ENCODE measurements around the gene SAFB2. TPM values are rescaled to one million over a fixed set of nuclear protein-coding genes. Genes with fewer than 3 reads are reported as not detected.

Gene SAFB2
- total and polyA plus RNA-seq, 2 of the 13 experiments (the other 11 are each of a cell fraction or from before 2014, with no cell fraction given): 11.2 to 31.5 TPM

- intact Hi-C loops (cut with micrococcal nuclease; ENCODE audit: unreplicated experiment) (no loop called here), in situ Hi-C loops (cut with HindIII; ENCODE audit: extremely low pct_ligation_motif_present, low pct_unique_long_range_greater_than_20kb) (no loop called here)
- no TSS peak for BruUV-seq (replicated peaks)
- no peaks in the 10 kb centered on the region for H3K27me3 ChIP-seq (ENCODE audit: control insufficient read depth in 1 of 2, insufficient read depth in 2 of 2, low read length in 2 of 2)
- WGBS (ENCODE audit: low lambda C conversion rate): 96% methylated on average over 5 of the region's 5 CpGs
- CTCF ChIA-PET (ENCODE audit: low intra/inter-chr PET ratio, low total read pairs): no interaction called here
- H4K20me1 ChIP-seq (ENCODE audit: insufficient read depth, low read length): no peaks in the 10 kb centered on the region
- no peak overlapping the region for H2AFZ ChIP-seq (ENCODE audit: low read length)
- peaks cover 1% of the 10 kb centered on the region for H3K79me2 ChIP-seq (ENCODE audit: insufficient read depth, low read length)
- peaks cover 33 to 74% of the 10 kb centered on the region in 2 experiments for H3K36me3 ChIP-seq (replicated peaks in 1 of 2; ENCODE audit: control insufficient read depth in 1 of 2, insufficient read depth in 2 of 2, low read length in 2 of 2)
- no peak for FAIRE-seq
- ATAC-seq: no peak
- no peaks in the 10 kb centered on the region for H3K9me3 ChIP-seq (ENCODE audit: low read length)
- POLR2A ChIA-PET: interaction anchor here (1.8 kb wide), 1 partner anchor 33 kb away, joined by 5 read pairs; the partner anchor contains the start of genes SAFB and SAFB2
- H3K4me2 ChIP-seq (ENCODE audit: low read depth, low read length): no peak overlapping the region
- DNase-seq (ENCODE audit: low spot score): no peak
- H3K27ac ChIP-seq (ENCODE audit: extremely low read length, insufficient read depth, low read length): no peak overlapping the region
- no peak overlapping the region for H3K4me3 ChIP-seq (replicated peaks in 1 of 3; ENCODE audit: insufficient read depth in 1 of 3, low read depth in 2 of 3, low read length in 3 of 3)
- H3K9ac ChIP-seq (ENCODE audit: insufficient read depth, low read depth, low read length): no peak overlapping the region
- TF ChIP-seq POLR2AphosphoS5 (IDR thresholded peaks at IDR 0.05; ENCODE audit: low read depth, low read length) (no peak), ASH2L (IDR thresholded peaks at IDR 0.05; ENCODE audit: insufficient read length, low read depth, low read length) (no peak), ZNF660 (CRISPR knock-in tag; IDR thresholded peaks at IDR 0.05; ENCODE audit: borderline replicate concordance, low read depth) (no peak), IRF2 (CRISPR knock-in tag; IDR thresholded peaks at IDR 0.05) (no peak), RBM22 (optimal IDR thresholded peaks at IDR 0.05; ENCODE audit: low read length) (peak; percentile 22)
- TF ChIP-seq, protein P1, sequence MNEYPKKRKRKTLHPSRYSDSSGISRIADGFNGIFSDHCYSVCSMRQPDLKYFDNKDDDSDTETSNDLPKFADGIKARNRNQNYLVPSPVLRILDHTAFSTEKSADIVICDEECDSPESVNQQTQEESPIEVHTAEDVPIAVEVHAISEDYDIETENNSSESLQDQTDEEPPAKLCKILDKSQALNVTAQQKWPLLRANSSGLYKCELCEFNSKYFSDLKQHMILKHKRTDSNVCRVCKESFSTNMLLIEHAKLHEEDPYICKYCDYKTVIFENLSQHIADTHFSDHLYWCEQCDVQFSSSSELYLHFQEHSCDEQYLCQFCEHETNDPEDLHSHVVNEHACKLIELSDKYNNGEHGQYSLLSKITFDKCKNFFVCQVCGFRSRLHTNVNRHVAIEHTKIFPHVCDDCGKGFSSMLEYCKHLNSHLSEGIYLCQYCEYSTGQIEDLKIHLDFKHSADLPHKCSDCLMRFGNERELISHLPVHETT (CRISPR knock-in tag; conservative IDR thresholded peaks at IDR 0.05): no peak
- no peaks in the 10 kb centered on the region for H3K4me1 ChIP-seq (ENCODE audit: insufficient read depth, low read length)
These were observed 32.4 kb upstream of the SAFB2 start for GRCh38 chr19:5654931-5655330.

GRCh38 chr19:5652261-5652660, 29.7 kb upstream of the SAFB2 start:
- no TSS peak for BruUV-seq (replicated peaks)
- Histone ChIP-seq H3K27ac (ENCODE audit: extremely low read length, insufficient read depth, low read length) (no peak overlapping the region), H3K9me3 (ENCODE audit: low read length) (no peaks in the 10 kb centered on the region), H3K79me2 (ENCODE audit: insufficient read depth, low read length) (peaks cover 1% of the 10 kb centered on the region), H3K9ac (ENCODE audit: insufficient read depth, low read depth, low read length) (no peak overlapping the region), H3K36me3 (replicated peaks in 1 of 2; ENCODE audit: control insufficient read depth in 1 of 2, insufficient read depth in 2 of 2, low read length in 2 of 2) (peaks cover 30 to 81% of the 10 kb centered on the region in 2 experiments), H4K20me1 (ENCODE audit: insufficient read depth, low read length) (no peaks in the 10 kb centered on the region), H2AFZ (ENCODE audit: low read length) (no peak overlapping the region), H3K27me3 (ENCODE audit: control insufficient read depth in 1 of 2, insufficient read depth in 2 of 2, low read length in 2 of 2) (no peaks in the 10 kb centered on the region), H3K4me1 (ENCODE audit: insufficient read depth, low read length) (no peaks in the 10 kb centered on the region), H3K4me3 (replicated peaks in 1 of 3; ENCODE audit: insufficient read depth in 1 of 3, low read depth in 2 of 3, low read length in 3 of 3) (no peak overlapping the region), H3K4me2 (ENCODE audit: low read depth, low read length) (no peak overlapping the region)
- ChIA-PET POLR2A (no interaction called here), CTCF (ENCODE audit: low intra/inter-chr PET ratio, low total read pairs) (no interaction called here)
- 96% methylated on average over 7 of the region's 10 CpGs for WGBS (ENCODE audit: low lambda C conversion rate)
- TF ChIP-seq ZNF572 (CRISPR knock-in tag; IDR thresholded peaks at IDR 0.05) (no peak), POLR2A (IDR thresholded peaks at IDR 0.05; ENCODE audit: insufficient read depth in 1 of 2, low read depth in 2 of 2, low read length in 2 of 2) (0 out of 4 replicates have a peak, but pooled peaks of 1 of the 2 experiments have one; percentile 11)
- ATAC-seq (no peak), FAIRE-seq (no peak), DNase-seq (ENCODE audit: low spot score) (no peak)
- in situ Hi-C loops (cut with HindIII; ENCODE audit: extremely low pct_ligation_motif_present, low pct_unique_long_range_greater_than_20kb): no loop called here
- intact Hi-C loops (cut with micrococcal nuclease; ENCODE audit: unreplicated experiment): no loop called here
